Measurements from ENCODE around the gene MRPL17. TPM values are rescaled to one million over a fixed set of nuclear protein-coding genes. Genes with fewer than 3 reads are reported as not detected.

Gene MRPL17
- total RNA-seq, 1 donor from 2014 or later = 42.2 TPM

- DNase-seq (ENCODE audit: low spot score) = no peak
Measured at GRCh38 chr11:6655020-6655789, 27.9 kb downstream of the MRPL17 start.

- no peak for DNase-seq (ENCODE audit: low spot score)
Measured at GRCh38 chr11:6654281-6655019, 28.7 kb downstream of the MRPL17 start.

GRCh38 chr11:6653656-6654055 lies 29.5 kb downstream of the MRPL17 start:
- DNase-seq (ENCODE audit: low spot score) = no peak

- no peak for DNase-seq (ENCODE audit: low spot score)
Measured at GRCh38 chr11:6653097-6653496, 30.0 kb downstream of the MRPL17 start.

- DNase-seq (ENCODE audit: low spot score) = no peak
Measured at GRCh38 chr11:6652182-6652581, 31.0 kb downstream of the MRPL17 start.

- no peak for DNase-seq (ENCODE audit: low spot score)
Measured at GRCh38 chr11:6650980-6651379, 32.2 kb downstream of the MRPL17 start.

- no peak for DNase-seq (ENCODE audit: low spot score)
Measured at GRCh38 chr11:6650104-6650503, 33.0 kb downstream of the MRPL17 start.

- DNase-seq (ENCODE audit: low spot score) = no peak
Measured at GRCh38 chr11:6648501-6648900, 34.6 kb downstream of the MRPL17 start.

GRCh38 chr11:6647836-6648235 lies 35.3 kb downstream of the MRPL17 start:
- no peak for DNase-seq (ENCODE audit: low spot score)

GRCh38 chr11:6646918-6647679 lies 36.0 kb downstream of the MRPL17 start:
- DNase-seq (ENCODE audit: low spot score) = no peak

- DNase-seq (ENCODE audit: low spot score) = no peak
Measured at GRCh38 chr11:6646576-6646917, 36.6 kb downstream of the MRPL17 start.

GRCh38 chr11:6646071-6646470 lies 37.1 kb downstream of the MRPL17 start:
- no peak for DNase-seq (ENCODE audit: low spot score)

- DNase-seq (ENCODE audit: low spot score) = no peak
Measured at GRCh38 chr11:6642957-6643356, 40.2 kb downstream of the MRPL17 start.

- DNase-seq (ENCODE audit: low spot score) = no peak
Measured at GRCh38 chr11:6640985-6641701, 42.0 kb downstream of the MRPL17 start.

GRCh38 chr11:6640036-6640984 lies 42.8 kb downstream of the MRPL17 start:
- DNase-seq (ENCODE audit: low spot score) = peak; percentile 82

GRCh38 chr11:6638429-6638828 lies 44.7 kb downstream of the MRPL17 start:
- DNase-seq (ENCODE audit: low spot score) = no peak

GRCh38 chr11:6637871-6638270 lies 45.3 kb downstream of the MRPL17 start:
- no peak for DNase-seq (ENCODE audit: low spot score)

- DNase-seq (ENCODE audit: low spot score) = no peak
Measured at GRCh38 chr11:6636480-6636879, 46.7 kb downstream of the MRPL17 start.

- no peak for DNase-seq (ENCODE audit: low spot score)
Measured at GRCh38 chr11:6635082-6635932, 47.8 kb downstream of the MRPL17 start.
